ENCODE results near the gene ZSWIM1.

Gene ZSWIM1

GRCh38 chr20:45933266-45934045 is 52.4 kb downstream of the ZSWIM1 start:
- DNase-seq = peak; percentile 34

DNA sequence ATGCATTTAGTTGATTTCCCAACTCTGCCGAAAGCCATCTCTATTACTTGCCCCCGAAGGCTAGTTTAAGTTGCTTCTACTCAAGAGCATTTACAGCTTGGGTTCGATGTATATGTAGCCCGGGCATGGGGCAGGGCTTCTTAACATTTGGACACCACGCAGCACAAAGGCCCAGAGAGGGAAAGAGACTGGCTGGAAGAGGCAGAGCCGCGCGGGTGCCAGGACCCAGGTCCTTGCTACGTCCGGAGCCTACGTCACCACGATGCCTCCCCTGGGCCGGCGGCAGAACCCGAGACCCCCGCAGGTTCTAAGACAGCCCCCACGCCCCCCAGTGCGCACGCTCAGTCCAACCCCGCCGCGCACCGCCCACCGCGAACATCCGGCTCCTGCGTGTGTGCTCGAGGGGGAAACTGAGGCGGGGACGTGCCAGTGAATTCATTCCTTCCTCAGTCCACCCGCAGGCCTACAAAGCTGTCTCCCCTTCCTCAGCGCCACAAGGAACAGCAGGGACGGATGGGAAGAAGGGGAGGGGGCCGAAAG is 53.1 kb downstream of the ZSWIM1 start:
- no peak for DNase-seq
